ENCODE data around the gene CYTL1. TPM values are rescaled to one million over a fixed set of nuclear protein-coding genes. Genes with fewer than 3 reads are reported as not detected.
"Not testable (repeated sequence)": the region's sequence is repeated elsewhere in the genome, so short reads cannot be mapped to it uniquely, and the experiment has no call there.

The CYTL1 gene
- total RNA-seq = 13.9 to 18.0 TPM (median 16.9 TPM) in 3 replicates

- Mint-ChIP-seq H3K27me3 (ENCODE audit: low read depth) (peaks cover 50% of the 10 kb centered on the region), H3K9me3 (peaks cover 11% of the 10 kb centered on the region), H3K36me3 (no peaks in the 10 kb centered on the region), H3K4me3 (peak within 1 kb of the TSS; percentile 69), H3K4me1 (peaks cover 12% of the 10 kb centered on the region), H3K27ac (peak within 1 kb of the TSS; percentile 44)
- no peak for TF ChIP-seq CTCF (IDR thresholded peaks at IDR 0.05; ENCODE audit: unreplicated experiment)
- peak in 1 of 2 experiments; percentile 49 for DNase-seq (ENCODE audit: low spot score in 2 of 2, unreplicated experiment in 2 of 2)
These were observed at the start of gene CYTL1 for GRCh38 chr4:5019274-5019673. Gene CYTL1, minus strand, starts transcription at chr4:5019458. Its CDS starts 13 bp downstream, at chr4:5019445.

- H3K9me3 Mint-ChIP-seq = no peaks in the 10 kb centered on the region
- no peak overlapping the region for H3K27ac Mint-ChIP-seq
- DNase-seq (ENCODE audit: low spot score in 2 of 2, unreplicated experiment in 2 of 2) = no peak
- no peaks in the 10 kb centered on the region for H3K4me1 Mint-ChIP-seq
- peaks cover 30% of the 10 kb centered on the region for H3K27me3 Mint-ChIP-seq (ENCODE audit: low read depth)
- no peaks in the 10 kb centered on the region for H3K36me3 Mint-ChIP-seq
- TF ChIP-seq CTCF (IDR thresholded peaks at IDR 0.05; ENCODE audit: unreplicated experiment) = no peak
- H3K4me3 Mint-ChIP-seq = no peak overlapping the region
These were observed 48.6 kb upstream of the CYTL1 start for GRCh38 chr4:5067908-5068307.

- not testable (repeated sequence) for H3K4me1 Mint-ChIP-seq; DNase-seq (ENCODE audit: low spot score in 2 of 2, unreplicated experiment in 2 of 2); H3K36me3 Mint-ChIP-seq; H3K9me3 Mint-ChIP-seq; H3K4me3 Mint-ChIP-seq; H3K27ac Mint-ChIP-seq
- H3K27me3 Mint-ChIP-seq (ENCODE audit: low read depth) = peaks cover 31% of the 10 kb centered on the region
These were observed 47.7 kb upstream of the CYTL1 start for GRCh38 chr4:5066968-5067367.

GRCh38 chr4:5066101-5066500 is 46.8 kb upstream of the CYTL1 start:
- no peak for TF ChIP-seq CTCF (IDR thresholded peaks at IDR 0.05; ENCODE audit: unreplicated experiment)
- H3K4me3 Mint-ChIP-seq = no peak overlapping the region
- H3K27ac Mint-ChIP-seq = no peak overlapping the region
- no peaks in the 10 kb centered on the region for H3K4me1 Mint-ChIP-seq
- H3K27me3 Mint-ChIP-seq (ENCODE audit: low read depth) = peaks cover 33% of the 10 kb centered on the region
- H3K36me3 Mint-ChIP-seq = no peaks in the 10 kb centered on the region
- H3K9me3 Mint-ChIP-seq = peaks cover 1% of the 10 kb centered on the region
- DNase-seq (ENCODE audit: low spot score in 2 of 2, unreplicated experiment in 2 of 2) = no peak

- no peak for TF ChIP-seq CTCF (IDR thresholded peaks at IDR 0.05; ENCODE audit: unreplicated experiment)
- Mint-ChIP-seq H3K36me3 (no peaks in the 10 kb centered on the region), H3K27me3 (ENCODE audit: low read depth) (peaks cover 62% of the 10 kb centered on the region), H3K4me3 (no peak overlapping the region), H3K27ac (no peak overlapping the region), H3K4me1 (peaks cover 8% of the 10 kb centered on the region), H3K9me3 (peaks cover 7% of the 10 kb centered on the region)
- DNase-seq (ENCODE audit: low spot score in 2 of 2, unreplicated experiment in 2 of 2) = no peak
These were observed 36.2 kb upstream of the CYTL1 start for GRCh38 chr4:5055411-5055810.

GRCh38 chr4:5054532-5054931 is 35.3 kb upstream of the CYTL1 start:
- no peak for DNase-seq (ENCODE audit: low spot score in 2 of 2, unreplicated experiment in 2 of 2)
- H3K9me3 Mint-ChIP-seq = peaks cover 4% of the 10 kb centered on the region
- peaks cover 66% of the 10 kb centered on the region for H3K27me3 Mint-ChIP-seq (ENCODE audit: low read depth)
- no peaks in the 10 kb centered on the region for H3K36me3 Mint-ChIP-seq
- H3K4me3 Mint-ChIP-seq = no peak overlapping the region
- H3K27ac Mint-ChIP-seq = no peak overlapping the region
- peaks cover 8% of the 10 kb centered on the region for H3K4me1 Mint-ChIP-seq
- TF ChIP-seq CTCF (IDR thresholded peaks at IDR 0.05; ENCODE audit: unreplicated experiment) = no peak

Measured in mesothelial cell of epicardium (in vitro differentiated cells).